Measurements from ENCODE around the gene ASMT.
"Not testable (repeated sequence)": the region's sequence is repeated elsewhere in the genome, so short reads cannot be mapped to it uniquely, and the experiment has no call there.

Gene ASMT, protein sequence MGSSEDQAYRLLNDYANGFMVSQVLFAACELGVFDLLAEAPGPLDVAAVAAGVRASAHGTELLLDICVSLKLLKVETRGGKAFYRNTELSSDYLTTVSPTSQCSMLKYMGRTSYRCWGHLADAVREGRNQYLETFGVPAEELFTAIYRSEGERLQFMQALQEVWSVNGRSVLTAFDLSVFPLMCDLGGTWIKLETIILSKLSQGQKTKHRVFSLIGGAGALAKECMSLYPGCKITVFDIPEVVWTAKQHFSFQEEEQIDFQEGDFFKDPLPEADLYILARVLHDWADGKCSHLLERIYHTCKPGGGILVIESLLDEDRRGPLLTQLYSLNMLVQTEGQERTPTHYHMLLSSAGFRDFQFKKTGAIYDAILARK

DNA sequence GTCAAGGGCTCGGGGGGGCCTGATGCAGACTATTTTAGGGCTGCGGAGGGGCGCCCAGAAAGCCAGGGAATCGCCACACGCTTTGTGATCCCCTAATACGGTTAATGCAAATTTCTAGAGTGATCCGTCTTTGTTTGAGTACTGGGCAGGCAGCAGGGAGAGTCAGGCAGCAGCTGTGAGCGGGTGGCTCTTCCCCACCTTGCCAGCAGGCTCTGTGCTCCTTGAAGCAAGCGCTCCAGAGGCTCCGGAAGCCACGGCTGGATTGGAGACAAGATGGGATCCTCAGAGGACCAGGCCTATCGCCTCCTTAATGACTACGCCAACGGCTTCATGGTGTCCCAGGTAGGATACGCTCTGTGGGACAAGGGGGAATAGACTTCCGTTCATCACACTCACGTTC, at the start of gene ASMT:
TSS of gene ASMT (plus strand) at position 133 of the 400 bp plus-strand sequence. CDS start at position 274, 141 bp downstream.
- DNase-seq: no peak

DNA sequence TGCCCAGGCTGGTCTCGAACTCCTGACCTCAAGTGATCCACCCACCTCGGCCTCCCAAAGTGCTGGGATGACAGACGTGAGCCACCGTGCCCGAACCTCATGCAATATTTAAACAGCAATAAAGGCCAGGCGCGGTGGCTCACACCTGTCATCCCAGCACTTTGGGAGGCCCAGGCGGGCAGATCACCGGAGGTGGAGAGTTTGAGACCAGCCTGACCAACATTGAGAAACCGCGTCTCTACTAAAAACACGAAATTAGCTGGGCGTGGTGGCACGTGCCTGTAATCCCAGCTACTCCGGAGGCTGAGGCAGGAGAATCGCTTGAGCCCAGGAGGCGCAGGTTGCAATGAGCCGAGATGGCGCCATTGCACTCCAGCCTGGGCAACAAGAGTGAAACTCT, 40.7 kb upstream of the ASMT start:
- DNase-seq: not testable (repeated sequence)

DNA sequence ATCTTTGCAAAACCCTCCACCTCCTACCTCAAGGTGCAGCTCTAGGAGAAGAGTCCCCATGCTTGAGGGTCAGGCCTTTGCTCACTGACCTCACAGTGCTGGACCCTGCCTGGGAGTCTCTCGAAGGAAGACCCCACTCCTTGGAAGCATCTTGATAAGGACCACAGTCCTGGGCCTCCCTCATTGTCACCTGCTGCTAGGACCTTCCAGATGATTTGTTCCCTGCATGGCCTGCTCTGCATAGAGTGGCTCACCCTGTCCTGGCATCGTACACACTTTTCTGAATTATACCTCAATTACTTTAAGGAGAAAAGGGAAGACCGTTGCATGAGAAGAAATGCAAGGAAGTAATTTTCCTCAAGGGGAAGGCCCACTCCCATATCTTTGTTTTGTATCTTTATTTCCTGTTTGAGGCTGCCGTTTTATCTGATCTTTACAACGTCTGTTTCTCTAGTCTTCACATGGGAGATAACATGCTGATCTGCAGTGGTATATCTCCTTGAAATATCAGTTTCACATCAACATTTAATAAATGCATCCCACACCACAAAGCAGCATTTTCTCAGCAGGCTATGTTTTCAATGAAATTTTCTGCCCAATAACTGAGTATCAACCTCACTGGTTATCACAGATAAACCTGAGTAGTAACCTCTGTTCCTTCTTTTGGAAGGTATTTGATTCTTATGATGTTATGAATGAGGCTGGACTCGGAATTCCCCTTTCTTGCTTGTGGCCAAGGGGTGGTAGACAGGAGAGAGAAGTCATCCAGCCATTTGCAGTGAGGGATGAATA, 38.5 kb upstream of the ASMT start:
- DNase-seq: no peak

DNA sequence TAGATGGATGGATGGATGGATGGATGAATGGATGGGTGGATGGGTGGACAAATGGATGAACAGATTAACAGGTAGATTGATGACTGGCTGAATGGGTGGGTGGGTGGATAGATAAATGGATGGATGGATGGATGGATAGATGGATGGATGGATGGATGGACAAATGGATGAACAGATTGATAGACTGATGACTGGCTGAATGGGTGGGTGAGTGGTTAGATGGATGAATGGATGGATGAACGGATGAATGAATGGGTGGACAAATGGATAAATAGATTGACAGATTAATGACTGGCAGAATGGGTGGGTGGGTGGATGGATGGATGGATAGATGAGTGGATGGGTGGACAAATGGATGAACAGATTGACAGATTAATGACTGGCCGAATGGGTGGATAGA, 37.0 kb upstream of the ASMT start:
- no peak for DNase-seq

DNA sequence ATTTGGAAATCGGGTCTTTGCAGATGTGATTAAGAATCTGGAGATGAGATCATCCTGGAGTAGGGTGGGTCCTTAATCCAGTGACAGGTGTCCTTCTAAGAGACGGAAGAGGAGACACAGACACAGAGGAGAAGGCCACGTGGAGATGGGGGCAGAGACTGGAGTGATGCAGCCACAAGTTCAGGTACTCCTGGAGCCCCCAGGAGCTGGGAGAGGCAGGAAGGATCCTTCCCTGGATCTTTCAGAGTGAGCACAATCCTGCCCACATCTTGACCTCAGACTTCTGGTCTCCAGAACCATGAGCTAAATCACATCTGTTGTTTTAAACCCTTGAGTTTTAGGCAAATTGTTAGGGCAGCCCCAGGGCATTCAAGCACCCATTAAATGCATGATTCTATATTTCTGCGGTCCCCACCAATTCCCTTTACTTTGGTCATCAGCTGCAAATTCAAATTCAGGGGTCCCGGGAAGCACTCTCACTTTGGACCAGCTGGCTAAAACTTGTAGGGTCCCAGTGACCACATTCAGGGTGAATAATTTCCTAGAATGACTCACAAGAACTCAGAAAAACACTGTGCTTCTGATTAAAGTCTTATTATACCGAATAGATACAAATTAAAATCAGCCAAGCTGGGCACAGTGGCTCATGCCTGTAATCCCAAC, 36.2 kb upstream of the ASMT start:
- no peak for DNase-seq

DNA sequence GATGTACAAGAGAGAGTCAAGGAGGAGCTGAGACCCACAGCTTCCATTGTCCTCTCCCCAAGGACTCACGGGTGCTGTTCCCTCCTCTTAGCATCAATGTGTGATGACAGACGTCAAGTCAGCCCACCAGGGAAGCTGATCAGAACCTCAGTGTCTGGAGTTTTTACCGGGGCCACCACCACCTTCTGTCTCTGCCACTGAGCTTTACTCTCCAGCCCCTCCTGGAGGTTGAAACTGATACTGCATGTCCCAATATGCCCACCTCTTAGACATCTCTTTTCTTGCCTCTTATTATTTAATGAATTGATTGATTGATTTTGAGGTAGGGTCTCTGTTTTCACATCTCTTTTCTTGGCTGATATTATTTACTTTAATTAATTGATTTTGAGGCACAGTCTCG, 33.7 kb upstream of the ASMT start:
- peak; percentile 47 for DNase-seq

DNA sequence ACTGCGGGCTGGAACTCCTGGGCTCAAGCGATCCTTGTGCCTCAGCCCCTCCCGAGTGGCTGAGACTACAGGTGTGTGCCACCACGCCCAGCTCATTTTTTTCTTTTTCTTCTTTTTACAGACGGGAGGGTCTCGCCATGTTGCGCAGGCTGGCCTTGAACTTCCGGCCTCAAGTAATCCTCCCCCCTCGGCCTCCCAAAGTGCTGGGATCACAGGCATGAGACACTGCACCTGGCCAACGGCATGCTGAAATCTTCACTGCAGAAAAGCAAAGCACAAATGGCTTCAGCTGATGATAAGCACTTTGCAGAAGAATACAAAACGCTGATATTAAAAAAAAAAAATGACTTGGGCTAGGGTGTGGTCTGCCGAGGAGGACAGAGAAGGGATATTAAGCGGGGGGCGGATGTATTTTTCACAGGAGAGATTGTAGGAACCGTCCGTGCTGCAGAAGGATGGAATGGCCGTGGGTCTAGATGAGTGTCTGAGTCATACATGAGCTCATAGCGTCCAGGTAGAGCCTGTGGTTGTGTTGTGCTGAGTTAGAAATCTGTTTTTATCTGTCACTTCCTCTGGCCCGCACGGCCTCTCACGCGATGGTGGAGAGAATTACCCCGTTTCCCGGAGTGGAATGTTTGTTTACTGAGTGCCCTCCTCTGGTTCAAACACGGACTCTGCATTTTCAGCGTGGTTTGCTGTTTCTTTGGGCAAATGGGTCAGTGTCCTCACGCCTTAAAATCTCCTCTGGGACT, 32.0 kb upstream of the ASMT start:
- DNase-seq: no peak

DNA sequence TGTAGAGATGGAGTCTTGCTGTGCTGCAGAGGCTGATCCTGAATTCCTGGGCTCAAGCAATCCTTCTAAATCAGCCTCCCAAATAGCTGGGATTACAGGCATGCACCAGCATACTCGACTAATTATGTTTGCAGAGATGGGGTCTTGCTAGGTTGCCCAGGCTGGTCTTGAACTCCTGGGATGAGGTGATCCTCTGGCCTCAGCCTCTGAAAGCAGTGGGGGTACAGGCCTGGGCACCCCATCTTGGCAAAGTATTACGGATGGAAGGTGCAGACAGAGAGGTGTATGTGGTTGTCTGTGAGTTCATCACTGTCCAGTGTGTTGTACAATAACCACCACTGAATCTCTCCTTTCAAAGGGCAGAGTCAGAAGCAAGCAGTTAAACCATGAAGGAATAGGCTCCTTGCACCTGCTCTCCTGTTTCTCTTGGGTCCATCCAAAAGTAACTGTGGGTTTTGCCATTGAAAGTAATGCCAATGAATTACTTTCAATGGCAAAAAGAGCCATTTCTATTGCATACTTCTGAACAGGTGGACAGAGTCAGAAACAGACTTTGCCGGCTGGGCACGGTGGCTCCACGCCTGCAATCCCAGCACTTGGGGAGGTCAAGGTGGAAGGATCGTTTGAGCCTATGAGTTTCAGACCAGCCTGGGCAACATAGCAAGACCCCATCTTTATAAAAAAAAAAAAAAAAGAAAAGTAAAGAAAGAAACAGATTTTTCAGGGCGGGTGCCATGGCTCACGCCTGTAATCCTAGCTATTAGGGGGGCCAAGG, 30.4 kb upstream of the ASMT start:
- DNase-seq: no peak

DNA sequence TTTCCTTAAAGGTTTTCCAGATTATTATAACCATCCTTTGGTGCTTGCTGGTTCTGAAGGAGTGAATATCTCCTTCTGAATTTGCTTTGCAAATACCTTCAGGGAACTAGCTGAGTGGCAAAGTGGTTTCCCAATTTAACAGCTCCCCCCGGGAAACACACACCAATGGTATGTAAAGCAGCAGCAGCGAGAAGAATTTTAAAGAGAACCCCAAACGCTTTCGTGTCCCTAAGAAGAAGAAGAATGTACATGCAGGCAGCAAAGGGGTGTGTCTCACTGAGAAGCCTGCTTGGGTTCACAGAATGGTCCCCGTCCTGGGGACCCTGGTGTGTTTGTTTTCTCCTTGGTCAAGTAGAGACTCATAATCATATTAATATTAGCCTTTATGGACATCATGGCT, 27.7 kb upstream of the ASMT start:
- DNase-seq: no peak

DNA sequence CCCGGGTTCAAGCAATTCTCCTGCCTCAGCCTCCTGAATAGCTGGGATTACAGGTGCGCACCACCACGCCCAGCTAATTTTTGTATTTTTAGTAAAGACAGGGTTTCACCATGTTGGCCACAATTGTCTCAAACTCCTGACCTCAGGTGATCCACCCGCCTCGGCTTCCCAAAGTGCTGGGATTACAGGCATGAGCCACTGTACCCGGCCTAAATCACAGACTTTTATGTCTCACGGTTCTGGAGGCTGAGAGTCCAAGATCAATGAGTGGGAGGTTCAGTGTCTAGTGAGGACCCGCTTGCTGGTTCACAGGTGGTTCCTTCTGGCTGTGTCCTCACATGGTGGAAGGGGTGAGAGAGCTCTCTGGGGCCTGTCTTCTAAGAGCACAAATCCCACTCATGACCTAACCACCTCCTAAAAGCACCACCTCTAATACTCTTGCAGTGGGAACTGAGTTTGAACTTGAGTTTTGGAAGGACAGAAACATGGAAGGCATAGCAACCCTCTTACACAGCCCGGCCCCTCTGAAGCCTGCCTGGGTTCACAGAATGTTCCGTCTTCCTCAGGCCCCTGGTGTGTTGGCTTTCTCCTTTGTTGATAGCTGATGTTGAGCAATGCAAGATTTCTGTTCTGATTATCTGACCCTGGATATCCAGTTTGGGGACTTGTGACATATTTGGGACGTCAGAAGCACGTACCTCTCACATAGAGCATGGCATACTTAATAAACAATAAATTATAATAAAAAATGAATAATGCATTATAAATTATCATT, 25.3 kb upstream of the ASMT start:
- no peak for DNase-seq

DNA sequence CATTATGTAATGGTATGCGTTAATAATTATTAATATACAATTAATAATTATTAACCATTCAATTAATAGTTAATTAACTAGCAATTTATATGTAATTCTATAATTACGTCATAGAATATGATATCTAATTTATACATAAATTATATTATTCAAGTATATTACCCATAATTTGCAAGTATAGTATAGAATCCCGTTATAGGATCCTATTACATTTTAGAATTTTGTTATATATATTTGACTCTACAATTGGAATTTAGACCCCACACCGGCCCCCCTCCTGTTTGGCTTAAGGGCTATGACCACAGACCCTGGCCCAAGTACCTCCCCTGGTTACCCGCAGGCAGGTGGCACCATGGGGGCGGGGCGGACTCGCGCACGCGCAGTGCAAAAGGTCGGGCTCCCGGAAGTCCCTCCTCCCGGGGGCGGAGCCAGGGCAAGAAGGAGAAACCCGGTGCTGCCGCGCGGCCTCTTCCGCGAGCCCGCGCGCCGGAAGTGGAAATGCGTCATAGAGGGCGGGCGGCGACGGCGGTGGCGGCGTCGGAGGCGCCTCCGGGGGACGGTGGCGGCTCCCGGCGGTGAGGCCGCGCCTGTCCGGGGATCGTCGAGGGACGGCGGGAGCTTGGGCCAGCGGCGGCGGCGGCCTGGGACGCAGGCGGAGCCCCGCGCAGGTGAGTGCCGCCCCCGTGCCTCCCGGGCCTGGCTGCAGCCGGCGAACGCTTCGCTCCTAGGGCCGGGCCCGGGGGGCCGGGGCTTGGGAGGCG, 23.6 kb upstream of the ASMT start, which contains the start of gene AKAP17A:
TSS of gene AKAP17A (plus strand) at position 503 of the 761 bp plus-strand sequence. CDS start 1,859 bp downstream, outside the sequence.
- peak; percentile 69 for DNase-seq

DNA sequence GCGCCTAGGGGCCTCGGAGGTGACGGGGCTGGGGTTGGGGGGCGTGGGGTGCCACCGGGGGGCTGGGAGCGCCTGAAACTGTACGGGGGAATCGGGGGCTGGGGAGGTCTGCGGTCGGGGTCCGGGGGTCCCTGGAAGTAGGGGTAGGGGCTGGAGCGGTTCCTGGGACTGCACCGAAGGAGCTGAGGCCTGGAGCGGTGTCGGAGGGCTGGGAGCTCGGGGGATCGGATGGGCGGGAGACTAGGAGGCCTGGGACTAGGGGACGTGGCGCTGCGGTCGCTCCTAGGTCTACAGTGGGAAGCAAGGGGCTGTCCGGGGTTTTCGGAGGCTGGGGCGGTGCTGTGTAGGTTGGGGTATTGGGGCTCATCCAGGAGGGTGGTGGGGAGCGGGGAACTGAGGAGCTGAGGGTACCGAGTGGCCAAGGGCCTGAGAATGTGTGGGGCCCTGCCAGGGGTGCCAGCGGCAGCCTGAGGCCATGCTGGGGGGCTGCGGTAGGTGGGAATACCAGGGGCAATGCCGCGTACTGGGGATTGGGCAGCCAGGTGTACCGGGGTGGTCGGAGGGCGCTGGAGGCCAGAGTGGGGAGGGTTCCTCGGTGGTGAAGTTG, 22.9 kb upstream of the ASMT start:
- no peak for DNase-seq

DNA sequence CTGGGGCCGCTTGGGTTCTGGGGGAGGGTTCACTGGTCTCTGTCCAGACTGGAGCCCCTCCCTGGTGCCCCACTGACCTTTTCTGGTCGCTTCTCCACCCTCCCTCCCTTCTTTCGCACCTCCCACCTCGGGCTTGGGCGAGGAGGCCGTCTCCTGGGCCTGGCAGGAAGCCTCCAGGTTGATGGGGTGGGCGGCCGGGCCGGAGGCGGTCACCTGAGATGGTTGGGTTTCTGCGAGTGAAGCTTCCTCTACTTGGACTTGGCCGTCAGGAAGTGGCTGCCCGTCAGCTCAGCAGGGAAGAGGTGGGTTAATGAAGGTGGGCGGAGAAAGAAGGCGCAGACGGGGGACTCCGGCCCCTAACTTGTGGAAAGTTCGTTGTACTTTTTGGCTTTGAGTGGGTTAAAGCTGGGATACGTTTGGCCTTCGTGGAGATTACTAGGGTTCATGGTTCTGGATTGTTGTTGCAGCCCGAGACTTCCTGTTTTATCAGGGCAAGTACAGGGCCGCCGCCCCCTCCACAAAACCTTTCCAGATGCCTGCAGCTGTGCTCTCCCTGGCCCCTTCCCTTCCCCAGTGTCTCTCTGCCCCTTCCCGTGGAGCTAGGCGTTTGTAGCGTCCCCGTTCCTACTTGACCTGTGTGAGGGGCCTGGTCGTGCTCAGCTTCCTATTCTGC, 22.3 kb upstream of the ASMT start:
- no peak for DNase-seq

DNA sequence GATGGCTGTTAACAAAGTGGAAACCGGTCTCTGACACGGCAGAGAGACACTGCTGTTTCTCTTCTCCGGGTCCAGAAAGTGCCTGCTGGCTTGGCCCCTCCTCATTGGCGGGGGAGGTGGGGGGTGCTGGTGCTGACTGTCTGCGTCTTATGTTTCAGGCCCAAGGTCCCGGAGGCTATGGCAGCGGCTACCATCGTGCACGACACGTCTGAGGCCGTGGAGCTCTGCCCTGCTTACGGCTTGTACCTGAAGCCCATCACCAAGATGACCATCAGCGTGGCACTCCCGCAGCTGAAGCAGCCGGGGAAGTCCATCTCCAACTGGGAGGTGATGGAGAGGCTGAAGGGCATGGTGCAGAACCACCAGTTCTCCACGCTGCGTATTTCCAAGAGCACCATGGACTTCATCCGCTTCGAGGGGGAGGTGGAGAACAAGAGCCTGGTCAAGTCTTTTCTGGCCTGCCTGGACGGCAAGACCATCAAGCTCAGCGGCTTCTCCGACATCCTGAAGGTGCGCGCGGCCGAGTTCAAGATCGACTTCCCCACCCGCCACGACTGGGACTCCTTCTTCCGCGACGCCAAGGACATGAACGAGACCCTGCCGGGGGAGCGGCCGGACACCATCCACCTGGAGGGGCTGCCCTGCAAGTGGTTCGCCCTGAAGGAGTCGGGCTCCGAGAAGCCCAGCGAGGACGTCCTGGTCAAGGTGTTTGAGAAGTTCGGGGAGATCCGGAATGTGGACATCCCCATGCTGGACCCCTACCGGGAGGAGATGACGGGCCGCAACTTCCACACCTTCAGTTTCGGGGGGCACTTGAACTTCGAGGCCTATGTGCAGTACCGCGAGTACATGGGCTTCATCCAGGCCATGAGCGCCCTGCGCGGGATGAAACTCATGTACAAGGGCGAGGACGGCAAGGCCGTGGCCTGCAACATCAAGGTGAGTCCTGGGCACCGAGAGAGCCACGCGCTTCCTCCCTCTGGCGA, 21.3 kb upstream of the ASMT start:
- DNase-seq: no peak

DNA sequence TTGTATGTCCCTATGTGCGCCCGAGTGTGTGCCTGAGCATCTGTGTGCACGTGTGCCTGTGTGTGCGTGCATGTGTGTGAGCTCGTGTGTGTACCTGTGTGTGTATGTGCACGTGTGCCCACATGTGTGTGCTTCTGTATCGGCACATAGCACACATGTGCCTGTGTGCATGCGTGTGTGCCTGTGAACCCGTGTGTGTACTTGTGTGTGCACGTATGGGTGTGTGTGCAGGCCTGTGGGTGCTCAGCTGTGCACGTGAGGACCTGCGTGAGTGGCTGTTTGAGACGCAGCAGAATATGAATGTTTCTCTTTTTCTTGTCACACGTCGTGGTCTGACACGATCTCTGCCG, 19.2 kb upstream of the ASMT start:
- DNase-seq: no peak

DNA sequence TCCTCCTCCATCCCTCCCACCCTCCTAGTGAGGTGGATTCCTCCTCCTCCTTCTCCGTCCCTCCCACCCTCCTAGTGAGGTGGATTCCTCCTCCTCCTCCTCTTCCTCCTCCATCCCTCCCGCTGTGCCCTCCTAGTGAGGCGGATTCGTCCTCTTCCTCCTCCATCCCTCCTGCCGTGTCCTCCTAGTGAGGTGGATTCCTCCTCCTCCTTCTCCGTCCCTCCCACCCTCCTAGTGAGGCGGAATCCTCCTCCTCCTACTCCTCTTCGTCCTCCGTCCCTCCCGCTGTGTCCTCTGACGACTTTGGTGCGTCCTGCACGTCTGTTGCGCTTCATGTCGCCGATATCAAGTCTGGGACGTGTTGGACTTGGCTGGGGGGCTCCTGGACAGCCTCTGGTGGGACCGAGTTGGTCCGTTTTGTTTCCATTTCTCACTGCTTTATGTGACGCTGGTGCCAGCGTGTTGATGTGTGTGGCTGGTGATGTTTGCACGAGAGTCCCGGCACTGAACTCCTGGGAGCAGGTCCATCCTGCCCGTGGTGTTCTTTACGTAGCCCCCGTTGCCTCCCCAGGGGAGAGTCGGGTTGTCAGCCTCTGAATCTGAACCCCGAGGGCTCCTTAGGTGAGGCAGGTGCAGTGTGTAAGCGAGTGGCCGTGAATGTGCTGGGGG, 18.0 kb upstream of the ASMT start:
- DNase-seq: no peak

DNA sequence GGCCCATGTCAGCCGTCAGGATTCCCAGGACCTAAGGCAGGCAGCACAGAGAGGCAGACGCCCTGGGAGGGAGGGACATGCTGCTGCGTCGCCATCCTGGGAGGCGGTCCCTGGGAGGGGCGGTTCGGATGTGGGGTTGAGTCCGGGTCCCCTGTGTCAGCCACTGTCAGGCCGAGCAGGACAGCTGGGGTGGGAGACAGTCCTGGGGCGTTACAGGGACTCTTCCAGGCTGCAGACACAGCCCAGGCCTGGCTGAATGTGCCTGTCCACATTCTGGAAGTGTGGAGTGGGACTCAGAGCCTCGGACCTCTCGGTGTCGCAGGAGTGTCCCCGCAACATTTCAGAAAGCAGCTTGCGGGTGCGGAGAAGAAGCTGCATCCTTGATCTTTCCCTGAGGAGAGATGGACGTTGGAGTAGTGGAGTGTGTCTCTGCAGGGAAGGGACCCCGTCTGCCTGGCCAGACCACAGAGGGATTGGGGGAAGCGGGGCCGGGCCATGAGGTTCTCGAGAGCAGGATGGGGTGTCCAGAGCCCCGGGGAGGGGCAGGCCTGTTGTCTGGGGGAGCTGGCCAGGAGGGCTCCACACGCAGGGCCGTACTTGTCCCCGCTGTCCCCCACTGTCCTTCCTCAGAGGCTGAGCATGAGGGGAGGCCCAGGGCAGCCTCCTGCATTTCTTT, 17.4 kb upstream of the ASMT start:
- no peak for DNase-seq
